IgD-negative memory B cell (primary cell): Measurements from ENCODE around the gene C12orf56. TPM values are rescaled to one million over a fixed set of nuclear protein-coding genes. Genes with fewer than 3 reads are reported as not detected.
"Not testable (repeated sequence)": the region's sequence is repeated elsewhere in the genome, so short reads cannot be mapped to it uniquely, and the experiment has no call there.

Source experiments
- H3K27ac Mint-ChIP-seq, 3 donors: one replicate each; pipeline ENCODE4 v1.8.0; 2020 to 2022; ENCODE audit warnings: mild to moderate bottlenecking in 3 of 3, mixed read lengths in 3 of 3, moderate library complexity in 1 of 3
- H3K27me3 Mint-ChIP-seq: one replicate; pipeline ENCODE4 v1.8.0; 2021; ENCODE audit warnings: mixed read lengths
- H3K36me3 Mint-ChIP-seq: one replicate; pipeline ENCODE4 v1.8.0; 2020; ENCODE audit warnings: mild to moderate bottlenecking, mixed read lengths
- H3K4me1 Mint-ChIP-seq, 3 donors: one replicate each; pipeline ENCODE4 v1.8.0; 2020 to 2022; ENCODE audit warnings: mixed read lengths in 3 of 3, mild to moderate bottlenecking in 1 of 3
- H3K4me3 Mint-ChIP-seq, 4 donors: one replicate each; pipeline ENCODE4 v1.8.0; 2020 to 2022; ENCODE audit warnings: mild to moderate bottlenecking in 4 of 4, mixed read lengths in 4 of 4, moderate library complexity in 3 of 4
- H3K9me3 Mint-ChIP-seq, 3 donors: one replicate each; pipeline ENCODE4 v1.8.0; 2020 to 2021; ENCODE audit warnings: mixed read lengths in 3 of 3, mild to moderate bottlenecking in 1 of 3
- polyA plus RNA-seq: library from polyadenylated mRNA; unstranded; fragments of 300-500 nt; fragmentation: Illumina TruSeq; gene quantifications from one replicate; pipeline ENCODE4 v1.2.3, GENCODE V29; 2021

The C12orf56 gene
- polyA plus RNA-seq, 1 donor from 2014 or later: not detected

GRCh38 chr12:64217643-64218042, 172.9 kb downstream of the C12orf56 start:
- not testable (repeated sequence) for H3K27ac Mint-ChIP-seq, H3K9me3 Mint-ChIP-seq, H3K27me3 Mint-ChIP-seq
- peaks cover 11% of the 10 kb centered on the region for H3K36me3 Mint-ChIP-seq
- peak overlapping the region in 1 of 4 donors; percentile 86 for H3K4me3 Mint-ChIP-seq
- H3K4me1 Mint-ChIP-seq: peaks cover 13 to 26% (median 14%) of the 10 kb centered on the region in 3 donors

- H3K27me3 Mint-ChIP-seq: no peaks in the 10 kb centered on the region
- peaks cover 16% of the 10 kb centered on the region for H3K36me3 Mint-ChIP-seq
- peak overlapping the region in 1 of 3 donors; percentile 47 for H3K27ac Mint-ChIP-seq
- H3K4me3 Mint-ChIP-seq: no peak overlapping the region
- H3K9me3 Mint-ChIP-seq: peaks cover 0 to 4% (median 0%) of the 10 kb centered on the region in 3 donors
- H3K4me1 Mint-ChIP-seq: peaks cover 9 to 20% (median 9%) of the 10 kb centered on the region in 3 donors
Observed at GRCh38 chr12:64216239-64216638, 174.3 kb downstream of the C12orf56 start.

Other genes with a start within 250 kb of the C12orf56 start
- gene KICS2, start 168.5 kb downstream of the C12orf56 start, polyA plus RNA-seq: 10.6 TPM
- 21.3 TPM for gene XPOT, start 13.6 kb upstream of the C12orf56 start, polyA plus RNA-seq
- gene TBK1, start 61.4 kb upstream of the C12orf56 start, polyA plus RNA-seq: 18.5 TPM
- gene RASSF3, start 219.7 kb upstream of the C12orf56 start, polyA plus RNA-seq: 3.4 TPM